Measurements from ENCODE around the gene KIF22. TPM values are rescaled to one million over a fixed set of nuclear protein-coding genes. Genes with fewer than 3 reads are reported as not detected.
"Not testable (repeated sequence)": the region's sequence is repeated elsewhere in the genome, so short reads cannot be mapped to it uniquely, and the experiment has no call there.

The KIF22 gene
- total RNA-seq, 4 donors from 2014 or later: 31.9 to 157 (median 72.8) TPM

- no peak for DNase-seq
- H3K27ac ChIP-seq: no peak overlapping the region
- no peaks in the 10 kb centered on the region for H3K27me3 ChIP-seq
- H3K4me3 ChIP-seq: no peak overlapping the region
- TF ChIP-seq POLR2A (IDR thresholded peaks at IDR 0.05) (no peak), CTCF (IDR thresholded peaks at IDR 0.05) (no peak)
- no peaks in the 10 kb centered on the region for H3K9me3 ChIP-seq
- H3K4me1 ChIP-seq: no peaks in the 10 kb centered on the region
- H3K36me3 ChIP-seq: no peaks in the 10 kb centered on the region
Observed at GRCh38 chr16:29756654-29757053, 33.9 kb upstream of the KIF22 start.

- not testable (repeated sequence) for H3K27ac ChIP-seq, H3K9me3 ChIP-seq, H3K4me3 ChIP-seq, H3K36me3 ChIP-seq, H3K27me3 ChIP-seq, H3K4me1 ChIP-seq, DNase-seq
Observed at GRCh38 chr16:29757086-29757485, 33.5 kb upstream of the KIF22 start.

GRCh38 chr16:29757950-29758466, 32.5 kb upstream of the KIF22 start:
- Histone ChIP-seq H3K27ac (no peak overlapping the region), H3K4me3 (no peak overlapping the region)
- DNase-seq: no peak

GRCh38 chr16:29760567-29761279, 29.8 kb upstream of the KIF22 start:
- Histone ChIP-seq H3K9me3 (no peaks in the 10 kb centered on the region), H3K4me1 (peaks cover 0 to 15% (median 0%) of the 10 kb centered on the region in 4 donors), H3K27me3 (no peaks in the 10 kb centered on the region), H3K4me3 (peak overlapping the region in 2 of 4 donors; percentile 2 to 42), H3K36me3 (no peaks in the 10 kb centered on the region), H3K27ac (peak overlapping the region in 3 of 4 donors; percentile 39 to 82 (median 78))
- TF ChIP-seq CTCF (IDR thresholded peaks at IDR 0.05) (no peak), POLR2A (IDR thresholded peaks at IDR 0.05) (peak; percentile 43 to 64)
- DNase-seq: peak in 2 of 3 donors; percentile 70 to 74

More at GRCh38 chr16:29757950-29758466, 32.5 kb upstream of the KIF22 start:
- no peaks in the 10 kb centered on the region for H3K27me3 ChIP-seq
- TF ChIP-seq CTCF (IDR thresholded peaks at IDR 0.05) (no peak), POLR2A (IDR thresholded peaks at IDR 0.05) (no peak)
- no peaks in the 10 kb centered on the region for H3K36me3 ChIP-seq
- no peaks in the 10 kb centered on the region for H3K4me1 ChIP-seq
- H3K9me3 ChIP-seq: no peaks in the 10 kb centered on the region

GRCh38 chr16:29761280-29761651, 29.3 kb upstream of the KIF22 start:
- not testable (repeated sequence) for H3K36me3 ChIP-seq, H3K27me3 ChIP-seq, DNase-seq, H3K9me3 ChIP-seq
- Histone ChIP-seq H3K27ac (peak overlapping the region in 3 of 4 donors; percentile 39 to 82 (median 78)), H3K4me3 (peak overlapping the region in 2 of 4 donors; percentile 2 to 42), H3K4me1 (peaks cover 0 to 15% (median 0%) of the 10 kb centered on the region in 4 donors)

- peaks cover 0 to 15% (median 0%) of the 10 kb centered on the region in 4 donors for H3K4me1 ChIP-seq
- no peaks in the 10 kb centered on the region for H3K27me3 ChIP-seq
- DNase-seq: no peak
- H3K9me3 ChIP-seq: no peaks in the 10 kb centered on the region
- no peaks in the 10 kb centered on the region for H3K36me3 ChIP-seq
- TF ChIP-seq CTCF (IDR thresholded peaks at IDR 0.05): no peak
- no peak for TF ChIP-seq POLR2A (IDR thresholded peaks at IDR 0.05)
- peak overlapping the region in 1 of 4 donors; percentile 42 for H3K4me3 ChIP-seq
- peak overlapping the region in 1 of 4 donors; percentile 78 for H3K27ac ChIP-seq
Observed at GRCh38 chr16:29761882-29762281, 28.7 kb upstream of the KIF22 start.

Data from Peyer's patch (tissue), 4 donors.